GM20000 (cell line): ENCODE results near the gene CSNK1A1L.
"Not testable (repeated sequence)": the region's sequence is repeated elsewhere in the genome, so short reads cannot be mapped to it uniquely, and the experiment has no call there.

Experiments
- DNase-seq: peaks from one replicate; pipeline ENCODE4 v3.0.0; 2012; ENCODE audit warnings: low spot score
- CTCF ChIP-seq: IDR thresholded peaks from 2 replicates; pipeline ENCODE4 v1.5.1; 2012; ENCODE audit warnings: mild to moderate bottlenecking, control low read depth; ENCODE audit errors: extremely low read depth, missing control alignments

CSNK1A1L gene

DNA sequence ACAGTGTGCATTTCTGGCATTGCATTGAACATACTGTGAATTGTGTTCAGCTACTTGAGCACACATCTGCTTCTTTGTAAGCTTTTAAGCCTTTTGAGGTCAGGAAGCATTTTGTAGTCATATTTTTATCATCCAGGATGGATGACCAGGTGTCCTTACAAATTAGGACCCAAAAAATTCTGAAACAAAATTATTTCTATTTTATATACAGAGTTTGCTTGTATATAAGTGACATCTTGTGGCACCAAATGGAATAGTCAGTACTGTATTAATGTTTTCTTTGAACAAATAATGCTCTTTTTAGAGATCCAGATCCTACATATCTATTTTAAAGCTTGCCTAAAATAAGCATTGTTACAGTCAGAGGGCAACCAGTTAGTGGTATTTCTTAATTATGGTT is 36.5 kb downstream of the CSNK1A1L start:
- no peak for TF ChIP-seq CTCF
- no peak for DNase-seq

DNA sequence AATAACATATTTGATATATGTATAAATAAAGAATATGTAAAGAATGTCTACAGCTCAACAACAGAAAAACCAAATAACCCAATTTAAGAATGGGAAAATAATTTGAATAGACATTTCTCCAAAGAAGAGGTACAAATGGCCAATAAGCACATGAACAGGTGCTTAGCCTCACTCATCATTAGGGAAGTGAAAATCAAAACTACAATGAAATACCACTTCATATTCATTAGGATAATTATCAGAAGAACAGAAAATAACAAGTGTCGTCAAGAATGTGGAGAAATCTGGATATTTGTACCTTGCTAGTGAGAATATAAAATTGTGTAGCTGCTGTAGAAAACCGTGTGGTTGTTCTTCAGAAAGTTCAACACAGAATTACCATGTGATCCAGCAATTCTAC is 37.6 kb downstream of the CSNK1A1L start:
- DNase-seq, result no peak
- TF ChIP-seq CTCF, result no peak

- no peak for TF ChIP-seq CTCF
- DNase-seq, result no peak
Measured at GRCh38 chr13:37065890-37066526, 39.5 kb downstream of the CSNK1A1L start.

DNA sequence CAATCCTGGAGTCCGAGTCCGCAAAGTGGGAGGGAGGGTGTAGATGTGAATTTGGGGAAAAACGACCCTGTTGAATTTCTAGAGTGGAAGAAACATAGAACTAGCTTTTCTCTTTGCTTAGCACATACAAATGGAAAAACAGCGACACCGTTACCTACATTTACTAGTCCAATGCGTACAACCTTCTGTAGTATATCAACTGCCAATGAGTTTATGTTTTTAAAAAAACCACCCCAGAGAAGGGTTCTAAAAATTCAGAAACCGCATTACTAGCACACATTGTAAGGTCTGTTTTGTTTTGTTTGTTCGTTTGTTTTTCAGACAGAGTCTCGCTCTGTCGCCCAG is 45.6 kb downstream of the CSNK1A1L start:
- no peak for DNase-seq
- TF ChIP-seq CTCF, result no peak

GRCh38 chr13:37058910-37059847 is 46.3 kb downstream of the CSNK1A1L start, which contains the start of gene SUPT20H:
SUPT20H (minus strand) TSS chr13:37059688; CDS start chr13:37051490, 8,198 bp downstream.
- DNase-seq, result peak; percentile 95
- TF ChIP-seq CTCF, result no peak

- DNase-seq, result not testable (repeated sequence)
Measured at GRCh38 chr13:37056228-37056627, 49.2 kb downstream of the CSNK1A1L start.
